Stimulated activated naive CD8-positive, alpha-beta T cell treated with anti-CD3 and anti-CD28 coated beads, Interleukin-15, Interleukin-2, amounts not matched to agents 100 U/mL and 50 U/mL, for 24 hours (primary cell): ENCODE results near the gene ACAD8.
A peak's percentile ranks its signal among the peaks of the same experiment; 100 is the strongest.
"Not testable (repeated sequence)": the region's sequence is repeated elsewhere in the genome, so short reads cannot be mapped to it uniquely, and the experiment has no call there.

Source experiments
- ATAC-seq: fragments of 150-1000 bp; cut with Tn5 transposase; one replicate; pipeline ENCODE4 v1.10.0; 2021
- DNase-seq: peaks from one replicate; pipeline ENCODE4 v3.0.0; 2021

ACAD8 gene

DNA sequence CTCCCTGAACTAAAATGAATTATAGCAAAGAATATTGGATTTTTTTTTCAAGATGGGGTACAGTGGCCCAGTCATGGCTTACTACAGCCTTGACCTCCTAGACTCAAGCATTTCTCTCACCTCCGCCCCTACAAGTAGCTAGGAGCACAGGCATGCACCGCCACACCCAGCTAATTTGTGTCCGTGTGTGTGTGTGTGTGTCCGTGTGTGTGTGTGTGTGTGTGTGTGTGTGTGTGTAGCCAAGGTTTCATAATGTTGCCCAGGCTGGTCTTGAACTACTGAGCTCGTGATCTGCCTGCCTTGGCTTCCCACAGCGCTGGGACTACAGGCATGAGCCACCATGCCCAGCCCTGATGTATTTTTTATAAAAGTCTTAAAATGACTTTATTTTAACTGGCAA, 12.8 kb upstream of the ACAD8 start:
- no peak for ATAC-seq
- DNase-seq: no peak

DNA sequence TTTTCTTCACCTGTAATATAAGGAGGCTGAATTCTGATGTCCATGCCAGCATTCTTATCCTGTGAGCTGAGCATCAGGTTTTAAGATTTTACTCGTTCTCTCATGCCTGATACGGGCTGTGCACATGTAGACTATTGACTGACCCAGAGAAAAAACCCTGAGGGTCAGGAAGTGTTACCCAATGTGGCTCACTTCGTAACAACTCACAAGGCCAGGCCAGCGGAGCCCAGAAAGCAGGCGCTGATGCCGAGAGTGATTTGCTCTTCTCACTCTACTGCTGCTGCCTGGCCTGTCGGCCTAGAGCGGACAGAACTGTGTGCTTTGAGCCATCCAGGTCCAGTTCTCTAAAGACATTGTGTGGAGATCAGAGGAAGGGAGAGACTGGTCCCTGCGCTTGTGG, 11.0 kb upstream of the ACAD8 start:
- ATAC-seq: no peak
- no peak for DNase-seq

DNA sequence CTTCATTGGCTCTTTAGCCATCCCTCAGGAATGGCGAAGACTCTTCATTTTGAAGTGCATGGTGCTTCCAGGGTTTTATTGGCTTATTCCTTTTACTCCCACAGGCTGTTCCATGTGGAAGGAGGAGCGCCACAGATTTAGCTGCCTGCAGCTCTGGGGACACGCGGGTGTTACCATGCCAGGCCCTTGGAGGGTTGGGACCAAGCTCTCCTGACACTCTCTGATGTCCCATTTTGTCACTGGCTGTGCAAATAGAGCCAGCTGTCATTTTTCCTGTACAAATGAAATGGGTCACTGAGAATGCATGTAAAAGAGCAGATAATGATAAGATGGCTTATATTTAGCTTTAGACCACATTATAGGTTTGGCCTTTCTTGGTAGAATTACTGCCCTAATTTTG, 9.5 kb upstream of the ACAD8 start:
- no peak for DNase-seq
- no peak for ATAC-seq

DNA sequence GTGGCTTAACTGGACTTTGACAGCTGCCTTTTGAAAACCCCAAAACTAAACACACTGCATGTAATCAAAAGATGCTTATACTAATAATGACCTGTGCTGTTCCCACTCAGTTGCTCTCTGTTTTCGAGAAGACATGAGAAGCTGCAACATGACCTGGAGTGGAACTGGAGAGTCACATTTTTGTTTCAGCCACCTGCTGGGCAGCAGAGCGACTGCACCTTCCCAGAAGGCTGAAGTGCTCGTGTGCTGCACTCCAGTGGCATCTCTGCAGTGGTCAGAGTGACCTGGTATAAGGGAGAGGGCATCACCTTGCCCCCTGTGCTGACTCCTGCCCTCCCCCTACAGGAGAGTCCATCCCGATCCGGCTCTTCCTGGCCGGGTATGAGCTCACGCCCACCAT, 8.8 kb upstream of the ACAD8 start:
- DNase-seq (no peak), ATAC-seq (peak; percentile 37)

DNA sequence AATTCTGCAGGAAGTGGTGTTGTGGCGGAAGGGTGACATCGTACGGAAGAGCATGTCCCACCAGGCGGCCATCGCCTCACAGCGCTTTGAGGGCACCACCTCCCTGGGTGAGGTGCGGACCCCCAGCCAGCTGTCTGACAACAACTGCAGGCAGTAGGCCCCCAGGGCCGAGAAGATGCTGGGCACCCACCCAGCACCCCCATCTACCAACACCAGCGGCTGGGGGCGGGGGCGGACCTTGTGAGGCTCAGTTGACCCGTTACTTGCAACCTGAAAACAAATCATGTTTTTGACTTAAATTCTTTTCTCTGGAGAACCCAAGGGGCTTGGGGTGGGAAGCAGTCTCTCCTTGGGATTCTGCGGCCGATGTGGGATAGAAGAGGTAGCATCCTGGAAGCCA, 7.9 kb upstream of the ACAD8 start:
- DNase-seq (no peak), ATAC-seq (no peak)

DNA sequence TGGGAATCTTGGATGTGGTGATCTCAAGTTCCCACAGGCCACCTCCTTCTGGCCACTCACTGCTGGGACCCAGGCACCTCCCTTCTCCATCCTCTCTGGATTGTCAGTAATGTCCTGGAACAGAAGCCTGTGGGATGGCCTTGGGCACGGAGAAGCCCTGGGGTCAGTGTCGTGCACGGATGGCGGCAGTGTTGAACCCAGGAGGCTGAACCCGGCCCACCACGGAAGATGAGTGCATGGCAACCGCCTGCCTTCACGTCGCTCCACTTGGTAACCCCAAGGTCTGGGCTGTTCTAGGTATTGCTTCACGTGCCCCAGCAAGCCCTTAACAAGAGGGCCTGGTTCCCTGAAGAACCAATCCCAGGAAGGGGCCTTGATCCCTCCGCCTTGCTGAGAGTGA, 7.3 kb upstream of the ACAD8 start:
- no peak for ATAC-seq
- no peak for DNase-seq

DNA sequence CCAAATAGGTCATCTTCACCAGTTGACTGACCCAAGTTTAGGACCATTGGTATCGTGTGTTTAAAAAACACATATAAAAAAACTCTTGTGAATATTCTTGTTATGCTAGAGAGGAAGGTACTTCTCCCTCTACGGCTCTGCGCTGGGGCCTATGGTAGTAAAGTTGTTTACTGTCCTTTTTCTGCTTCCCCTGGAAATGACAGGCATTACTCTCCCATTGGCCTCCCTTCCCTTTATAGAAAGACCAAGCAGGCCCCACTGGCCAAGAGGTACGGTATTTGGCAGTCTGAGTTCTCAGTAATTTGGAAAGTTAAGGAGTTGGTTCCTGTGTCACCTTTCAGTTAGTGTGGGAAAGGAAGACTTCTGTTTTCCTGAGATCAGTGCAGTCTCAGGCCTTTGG, 6.7 kb upstream of the ACAD8 start:
- no peak for ATAC-seq
- DNase-seq: no peak

DNA sequence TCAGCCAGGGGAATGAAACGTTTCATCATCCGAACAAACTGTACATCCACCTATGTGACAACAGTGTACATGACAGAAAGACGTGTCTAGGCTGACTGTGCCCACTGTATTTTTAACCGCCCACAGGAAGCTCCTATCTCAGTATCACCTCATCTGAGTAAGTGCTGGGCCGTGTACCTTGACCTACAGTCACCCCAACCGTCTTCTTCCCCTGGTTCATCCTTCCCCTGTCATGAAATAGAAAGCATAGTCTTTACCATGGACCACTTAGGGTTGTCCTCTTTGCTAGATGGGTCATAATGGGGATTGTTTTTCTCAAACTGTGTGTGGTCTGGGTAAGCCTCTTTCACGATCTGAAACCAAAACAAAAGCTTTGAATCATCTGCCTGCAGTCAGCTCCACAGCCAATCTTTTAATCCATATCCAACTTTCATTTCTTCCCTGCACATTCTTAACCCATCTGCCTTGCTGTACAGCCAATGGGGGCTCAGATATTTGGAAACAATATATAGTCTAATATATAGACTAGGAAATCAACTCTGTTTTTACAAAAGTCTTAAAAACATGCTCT, 4.4 kb upstream of the ACAD8 start:
- DNase-seq: no peak
- no peak for ATAC-seq

DNA sequence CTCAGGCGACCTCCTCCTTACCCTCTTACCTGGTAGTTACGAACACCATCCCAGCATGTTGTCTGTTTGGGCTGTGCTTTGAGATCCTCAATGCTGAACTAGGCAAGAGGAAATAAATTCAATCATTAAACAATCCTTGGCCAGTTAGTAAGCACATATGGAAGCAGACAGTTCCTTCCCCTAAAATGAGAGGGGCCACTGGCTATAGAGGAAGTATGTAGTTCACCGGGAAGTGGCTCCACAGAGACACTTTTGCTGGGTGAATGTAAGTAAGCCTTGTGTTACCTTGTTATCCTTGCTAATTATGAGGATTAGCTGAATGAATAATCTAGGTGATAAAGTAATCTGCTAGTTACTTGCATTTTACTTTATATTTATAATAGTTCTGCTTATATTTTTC, 3.1 kb upstream of the ACAD8 start:
- DNase-seq: no peak
- no peak for ATAC-seq

DNA sequence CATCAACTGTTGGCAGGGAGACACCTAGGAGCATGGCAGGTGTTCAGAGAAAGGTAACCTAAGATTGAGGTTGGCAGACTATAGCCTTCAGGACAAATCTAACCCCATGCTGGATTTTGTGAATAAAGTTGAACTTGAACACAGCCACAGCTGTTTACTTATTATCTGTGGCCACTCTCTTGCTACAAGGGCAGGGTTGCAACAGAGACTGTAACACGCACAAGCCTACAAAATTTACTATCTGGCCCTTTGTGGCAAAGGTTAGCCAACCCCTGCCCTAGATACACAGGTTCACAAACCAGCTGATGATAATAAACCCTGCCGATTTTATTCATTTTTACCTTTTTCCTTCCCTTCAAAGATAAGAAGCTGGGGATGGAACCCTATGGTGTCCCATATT, 2.7 kb upstream of the ACAD8 start:
- DNase-seq: no peak
- ATAC-seq: no peak

DNA sequence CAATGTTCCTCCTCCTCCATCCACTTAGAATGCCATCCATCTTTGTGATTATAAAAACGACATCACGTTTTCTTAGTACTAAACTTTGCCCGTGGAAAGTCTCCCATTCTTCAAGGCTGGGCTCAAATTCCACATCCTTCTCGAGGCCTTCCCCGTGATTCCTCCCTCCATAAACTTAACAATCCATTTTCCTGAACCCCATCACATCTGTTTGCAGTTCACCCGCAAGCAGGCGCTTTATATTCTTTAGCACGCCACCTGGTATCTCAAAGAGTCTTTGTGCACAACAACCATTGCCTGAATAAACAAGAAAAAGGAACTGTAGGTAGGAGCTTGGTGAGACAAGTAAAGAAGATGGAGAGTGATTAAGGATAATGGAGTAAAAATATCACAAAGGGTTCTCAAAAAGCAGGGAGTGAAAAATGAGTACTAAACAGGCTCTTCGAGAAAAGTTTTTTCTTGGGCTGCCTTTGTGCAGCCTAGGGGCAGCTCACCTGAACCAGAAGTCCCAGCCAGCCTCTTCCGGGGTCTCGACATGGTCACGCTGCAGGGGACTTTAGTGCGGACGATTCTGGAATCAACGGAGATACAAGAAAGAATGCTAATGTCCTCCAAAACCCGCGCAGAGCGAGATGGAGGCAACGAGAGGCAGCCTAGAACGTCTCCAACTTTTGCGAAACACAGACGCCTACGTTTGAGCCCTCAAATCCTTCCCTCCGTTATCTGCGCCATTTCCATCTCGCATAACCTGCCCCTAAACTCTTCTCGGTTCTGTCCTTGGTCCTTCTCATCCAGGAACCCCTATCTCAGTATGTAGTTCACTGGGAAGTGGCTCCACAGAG, 801 bp upstream of the ACAD8 start:
- DNase-seq (peak; percentile 36), ATAC-seq (peak; percentile 14)

DNA sequence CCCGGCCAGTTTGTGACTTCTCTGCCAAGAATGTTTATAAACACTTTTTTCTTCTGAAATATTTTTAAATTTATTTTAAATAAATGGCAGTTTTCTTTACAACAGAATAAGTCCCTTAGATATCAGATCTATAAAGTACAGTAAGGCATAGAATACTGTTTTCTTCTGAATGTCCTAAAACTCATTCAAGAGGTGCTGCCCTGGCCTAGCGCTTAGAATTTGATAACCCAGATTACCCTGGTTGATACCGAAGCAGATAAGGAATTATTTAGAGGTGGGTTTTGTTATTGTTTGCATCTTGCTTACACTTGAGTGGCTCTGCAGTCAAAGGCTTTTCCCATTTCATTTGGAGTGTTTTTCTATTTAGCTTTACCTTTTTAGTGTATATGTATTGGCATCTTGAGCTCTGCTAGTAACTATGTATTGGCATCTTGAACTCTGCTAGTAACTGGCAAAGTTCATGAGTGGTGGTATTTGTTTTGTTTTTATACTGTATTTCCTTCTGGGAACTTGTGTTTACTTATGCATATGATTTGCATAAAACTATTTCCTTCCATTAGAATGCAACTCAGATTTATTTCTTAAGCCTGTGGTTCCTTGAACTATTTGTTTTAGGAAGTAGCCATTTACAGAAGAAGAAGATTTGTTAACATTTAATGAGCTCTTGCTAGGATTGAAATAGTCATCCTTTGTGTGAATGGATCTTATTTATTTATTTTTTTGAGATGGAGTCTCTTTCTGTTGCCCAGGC, 1.2 kb downstream of the ACAD8 start:
- DNase-seq: no peak
- no peak for ATAC-seq

DNA sequence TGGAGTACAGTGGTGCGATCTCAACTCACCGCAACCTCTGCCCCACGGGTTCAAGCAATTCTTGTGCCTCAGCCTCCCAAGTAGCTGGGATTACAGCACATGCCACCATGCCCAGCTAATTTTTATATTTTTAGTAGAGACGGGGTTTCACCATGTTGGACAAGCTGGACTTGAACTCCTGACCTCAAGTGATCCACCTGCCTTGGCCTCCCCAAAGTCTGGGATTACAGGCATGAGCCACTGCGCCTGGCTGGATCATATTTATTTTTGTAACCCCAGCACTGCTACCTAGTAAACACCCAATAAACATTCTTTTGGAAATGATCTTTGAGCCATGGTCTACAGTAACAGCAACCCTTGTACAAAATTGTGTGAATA, 1.8 kb downstream of the ACAD8 start:
- ATAC-seq, DNase-seq: not testable (repeated sequence)

DNA sequence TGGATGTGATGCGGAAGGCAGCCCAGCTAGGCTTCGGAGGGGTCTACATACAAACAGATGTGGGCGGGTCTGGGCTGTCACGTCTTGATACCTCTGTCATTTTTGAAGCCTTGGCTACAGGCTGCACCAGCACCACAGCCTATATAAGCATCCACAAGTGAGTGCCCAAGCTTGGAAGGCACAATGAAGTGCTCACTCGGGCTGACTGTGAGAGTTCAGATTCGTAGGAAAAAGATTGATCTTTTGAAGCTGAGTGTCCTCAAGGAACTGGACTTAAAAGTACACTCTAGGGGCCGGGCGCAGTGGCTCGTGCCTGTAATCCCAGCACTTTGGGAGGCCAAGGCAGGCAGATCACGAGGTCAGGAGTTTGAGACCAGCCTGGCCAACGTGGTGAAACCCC, 3.7 kb downstream of the ACAD8 start:
- ATAC-seq (no peak), DNase-seq (no peak)

DNA sequence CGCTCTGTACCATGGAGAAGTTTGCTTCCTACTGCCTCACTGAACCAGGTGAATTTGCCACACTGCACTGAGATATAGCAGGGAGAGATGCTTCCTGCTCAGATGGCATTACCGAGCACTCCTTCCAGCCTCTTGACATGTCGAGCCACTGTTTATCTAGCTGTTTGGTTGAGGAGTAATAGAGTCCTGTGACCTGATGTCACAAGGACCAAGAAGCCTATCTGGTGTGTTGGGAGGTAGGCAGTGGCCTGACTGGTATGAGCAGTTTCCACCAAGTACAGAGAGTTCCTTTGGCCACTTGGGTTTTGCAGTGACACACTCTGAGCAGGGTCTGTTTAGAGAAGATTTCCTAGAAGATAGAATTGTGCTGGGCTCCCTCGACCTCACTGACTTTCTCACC, 5.2 kb downstream of the ACAD8 start:
- ATAC-seq (no peak), DNase-seq (no peak)

DNA sequence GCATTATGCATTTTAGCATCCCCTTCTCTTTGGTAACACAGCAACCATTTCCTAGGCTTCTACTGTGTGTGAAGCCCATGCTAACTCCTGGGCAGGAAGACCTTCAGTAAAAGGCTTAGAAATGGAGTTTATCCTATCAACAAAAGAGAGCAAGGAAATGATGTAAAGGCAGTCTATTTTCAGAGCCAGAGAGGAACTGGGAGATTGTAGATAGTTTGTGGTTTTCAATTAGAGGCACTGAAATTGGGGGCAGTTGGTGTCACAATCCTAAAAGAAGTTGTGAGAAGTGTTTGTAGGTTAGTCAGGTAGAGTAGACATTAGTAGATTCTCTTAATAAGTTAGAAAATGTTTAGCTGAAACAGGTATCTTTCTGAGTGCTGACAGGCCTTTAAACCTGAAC, 7.1 kb downstream of the ACAD8 start:
- no peak for DNase-seq
- ATAC-seq: no peak

DNA sequence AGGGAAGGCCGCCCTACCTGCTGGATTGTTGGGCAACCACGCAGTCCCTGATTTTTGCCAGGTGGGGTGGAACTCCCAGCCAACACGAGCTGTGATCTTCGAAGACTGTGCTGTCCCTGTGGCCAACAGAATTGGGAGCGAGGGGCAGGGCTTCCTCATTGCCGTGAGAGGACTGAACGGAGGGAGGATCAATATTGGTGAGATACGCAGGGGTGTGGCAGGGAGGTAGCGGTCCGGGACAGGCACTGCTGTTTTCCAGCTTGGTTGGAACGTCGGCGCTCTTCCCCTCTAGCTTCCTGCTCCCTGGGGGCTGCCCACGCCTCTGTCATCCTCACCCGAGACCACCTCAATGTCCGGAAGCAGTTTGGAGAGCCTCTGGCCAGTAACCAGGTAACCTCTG, 7.6 kb downstream of the ACAD8 start:
- no peak for DNase-seq
- no peak for ATAC-seq

DNA sequence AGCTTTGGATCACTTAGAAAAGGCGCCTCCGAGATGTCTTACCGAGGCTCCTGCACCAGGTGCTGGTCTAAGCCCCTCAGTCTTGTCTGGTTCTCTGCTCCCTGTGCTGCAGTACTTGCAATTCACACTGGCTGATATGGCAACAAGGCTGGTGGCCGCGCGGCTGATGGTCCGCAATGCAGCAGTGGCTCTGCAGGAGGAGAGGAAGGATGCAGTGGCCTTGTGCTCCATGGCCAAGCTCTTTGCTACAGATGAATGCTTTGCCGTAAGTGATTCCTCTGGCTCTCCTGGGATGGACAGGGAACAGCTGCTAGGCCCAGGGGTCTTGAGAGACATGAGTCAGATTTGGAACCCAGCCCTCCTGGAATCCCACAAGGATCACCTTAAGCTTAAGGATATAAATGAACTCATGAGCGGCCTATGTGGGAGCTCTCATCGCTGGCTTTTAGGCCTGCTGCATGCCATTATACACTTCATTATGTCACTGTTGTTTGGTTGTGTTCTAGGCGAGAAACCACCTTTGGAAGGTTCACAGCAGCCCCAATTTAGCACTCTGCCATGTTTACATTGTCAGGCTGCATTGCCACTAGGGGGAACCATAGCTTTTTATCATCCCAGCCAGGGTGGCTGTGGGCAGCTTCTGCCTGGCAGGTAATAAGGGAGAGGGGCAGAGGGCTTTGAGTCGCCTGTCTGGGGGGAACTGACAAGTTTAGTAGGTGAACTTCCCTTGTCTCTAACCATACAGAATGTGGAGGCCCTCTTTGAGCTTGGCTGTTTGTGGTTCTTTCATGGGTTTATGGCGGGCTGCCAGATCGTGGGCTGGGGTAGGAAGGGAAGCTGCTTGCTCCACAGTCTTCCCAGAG, 8.5 kb downstream of the ACAD8 start:
- DNase-seq (peak; percentile 27), ATAC-seq (no peak)

DNA sequence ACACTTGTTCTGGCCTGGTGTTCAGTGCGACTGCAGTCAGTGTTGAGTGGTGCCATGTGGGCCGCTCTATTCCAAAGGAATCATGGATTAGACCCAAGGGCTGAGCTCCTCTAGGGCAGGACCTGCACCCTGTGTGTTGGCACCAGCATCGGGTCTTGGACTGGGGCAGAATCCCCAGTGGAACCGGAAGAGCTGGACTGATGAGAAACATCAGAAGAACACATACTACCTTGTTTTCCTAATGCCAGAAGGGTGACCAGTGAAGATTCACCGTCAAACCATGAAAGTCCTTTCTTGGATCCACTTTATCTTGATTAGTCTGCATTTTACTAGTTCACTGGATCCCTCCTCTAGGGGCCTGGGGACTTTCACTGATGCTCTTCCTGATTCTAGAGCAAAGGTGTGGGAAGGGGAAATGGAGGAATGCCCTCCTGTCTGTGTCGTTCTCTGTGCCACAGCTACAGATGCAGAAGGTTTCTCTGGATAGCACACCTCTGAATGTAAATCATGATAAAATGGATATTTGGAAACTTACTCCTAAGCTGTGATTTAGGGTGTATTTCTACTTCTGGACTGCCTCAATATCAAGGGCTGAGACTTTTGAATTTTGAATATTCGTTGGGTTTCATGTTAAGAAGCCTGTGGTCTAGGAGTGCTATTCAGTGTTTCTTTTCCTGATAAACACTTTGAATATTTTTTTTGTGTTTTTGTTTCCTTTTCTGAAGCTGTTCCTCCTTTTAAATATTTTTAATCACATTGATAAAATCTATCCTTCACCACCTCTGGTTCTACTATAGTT, 11.8 kb downstream of the ACAD8 start:
- no peak for ATAC-seq
- no peak for DNase-seq

DNA sequence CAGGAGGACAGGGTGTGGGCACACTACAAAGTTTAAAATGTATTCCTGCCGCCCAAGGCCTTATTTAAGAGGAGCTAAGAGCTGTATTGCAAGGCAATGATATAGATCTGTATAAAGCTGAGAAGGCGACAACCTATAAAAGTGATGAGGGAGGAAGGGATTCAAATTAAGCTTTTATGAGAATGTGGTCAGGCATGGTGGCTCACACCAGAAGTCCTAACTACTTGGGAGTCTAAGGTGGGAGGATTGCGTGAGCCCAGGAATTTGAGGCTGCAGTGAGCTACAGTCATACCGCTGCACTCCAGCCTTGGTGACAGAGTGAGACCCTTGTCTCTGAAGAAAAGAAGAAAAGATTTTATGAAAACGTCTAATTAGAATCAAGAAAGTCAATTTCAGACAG, 13.1 kb downstream of the ACAD8 start:
- DNase-seq (no peak), ATAC-seq (no peak)

DNA sequence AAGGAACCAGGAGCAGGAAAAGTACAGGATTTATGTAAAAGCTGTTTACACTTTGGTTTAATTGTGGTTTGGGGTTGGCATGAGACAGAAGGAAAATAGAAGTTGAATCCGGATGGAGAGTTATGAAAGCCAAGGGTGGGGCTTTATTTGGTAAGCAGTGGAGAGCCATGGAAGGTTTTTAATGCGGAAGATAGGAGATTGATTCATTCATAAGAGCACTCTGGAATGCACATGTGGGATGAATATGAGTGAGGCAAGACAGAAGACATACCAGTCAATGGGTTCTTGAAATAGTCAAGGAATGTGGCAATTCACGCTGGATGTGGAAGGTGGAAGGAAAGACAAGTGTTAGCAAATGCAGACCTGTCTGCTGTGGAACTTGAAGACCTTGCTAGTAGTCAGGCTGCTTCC, 13.5 kb downstream of the ACAD8 start:
- no peak for ATAC-seq
- DNase-seq: no peak

DNA sequence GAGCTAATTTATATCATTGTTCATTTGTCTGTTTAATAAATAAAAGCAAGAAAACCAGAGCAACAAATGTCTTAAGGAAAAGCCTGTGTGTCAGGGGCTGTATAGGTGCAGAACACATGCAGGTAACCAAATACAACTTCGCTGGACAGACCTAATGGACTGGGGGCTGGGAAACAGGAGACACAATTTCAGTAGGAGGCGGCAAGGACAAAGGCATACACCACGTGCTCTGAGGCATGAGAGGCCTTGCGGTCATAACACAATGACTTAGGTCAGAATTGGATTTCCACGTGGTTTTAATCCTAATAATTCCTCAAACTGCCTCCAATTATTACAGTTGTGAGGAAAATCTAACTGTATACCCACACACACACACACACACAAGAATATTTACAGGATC, 14.1 kb downstream of the ACAD8 start:
- ATAC-seq (no peak), DNase-seq (no peak)
